BE2C (cell line): ENCODE data around the gene OXNAD1.

Experiments
- DNase-seq: peaks from one replicate; pipeline ENCODE4 v3.0.0-alpha.2; 2020
- H3K27me3 ChIP-seq: fragments of 250-450 bp; sonication (Bioruptor Pico); 2 replicates; pipeline ENCODE4 v1.5.1; 2020; ENCODE audit warnings: mild to moderate bottlenecking
- H3K36me3 ChIP-seq: fragments of 250-450 bp; sonication (Bioruptor Pico); 2 replicates; pipeline ENCODE4 v1.5.1; 2020; ENCODE audit warnings: mild to moderate bottlenecking
- H3K4me1 ChIP-seq: fragments of 250-450 bp; sonication (Bioruptor Pico); 2 replicates; pipeline ENCODE4 v1.5.1; 2020
- H3K4me3 ChIP-seq: 2 replicates; pipeline ENCODE4 v1.5.1; 2011; ENCODE audit warnings: low read depth, low read length
- H3K9me3 ChIP-seq: fragments of 250-450 bp; sonication (Bioruptor Pico); 2 replicates; pipeline ENCODE4 v1.5.1; 2020
- CTCF ChIP-seq: IDR thresholded peaks from 2 replicates; pipeline ENCODE4 v1.5.1; 2012; ENCODE audit warnings: mild to moderate bottlenecking, low read depth, low read length

Gene OXNAD1

DNA sequence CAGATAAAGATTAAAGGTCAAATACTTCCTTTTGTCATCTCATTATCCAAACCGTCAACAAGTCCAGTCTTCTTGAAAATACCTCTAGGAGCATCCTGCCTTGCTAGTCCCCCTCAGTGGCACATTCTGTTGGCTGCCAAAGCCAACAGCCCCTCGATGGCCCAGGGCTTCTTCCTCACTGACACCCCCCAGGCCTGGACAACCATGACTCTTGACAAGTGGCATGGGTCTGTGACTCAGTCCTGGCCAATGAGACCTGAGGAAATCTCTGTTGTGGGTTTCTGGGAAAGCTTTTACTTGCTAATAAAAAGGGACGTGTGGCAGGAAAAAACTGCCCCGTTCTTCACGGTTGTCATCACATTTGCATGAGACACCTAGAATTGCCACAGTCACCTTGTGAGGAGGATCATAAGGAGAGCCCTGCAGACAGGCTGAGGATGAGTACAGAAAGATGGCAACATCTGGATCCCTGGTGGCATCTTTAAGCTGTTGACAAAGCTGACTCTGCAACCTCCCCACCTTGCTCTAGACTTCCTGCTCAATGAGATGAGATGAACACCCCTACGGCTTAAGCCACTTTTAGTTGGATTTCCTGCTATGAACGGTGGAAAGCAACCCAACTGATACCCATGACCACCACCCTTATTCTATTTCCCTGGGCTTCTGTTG lies 81.5 kb downstream of the OXNAD1 start:
- H3K36me3 ChIP-seq: no peaks in the 10 kb centered on the region
- no peak overlapping the region for H3K4me3 ChIP-seq
- H3K4me1 ChIP-seq: no peaks in the 10 kb centered on the region
- no peak for DNase-seq
- H3K9me3 ChIP-seq: no peaks in the 10 kb centered on the region
- TF ChIP-seq CTCF: no peak
- no peaks in the 10 kb centered on the region for H3K27me3 ChIP-seq

GRCh38 chr3:16347548-16347947 lies 82.5 kb downstream of the OXNAD1 start:
- Histone ChIP-seq H3K36me3 (no peaks in the 10 kb centered on the region), H3K9me3 (no peaks in the 10 kb centered on the region), H3K27me3 (no peaks in the 10 kb centered on the region), H3K4me3 (no peak overlapping the region), H3K4me1 (no peaks in the 10 kb centered on the region)
- DNase-seq: no peak
- no peak for TF ChIP-seq CTCF

- no peak for DNase-seq
- Histone ChIP-seq H3K36me3 (no peaks in the 10 kb centered on the region), H3K9me3 (no peaks in the 10 kb centered on the region), H3K4me3 (no peak overlapping the region), H3K4me1 (no peaks in the 10 kb centered on the region), H3K27me3 (no peaks in the 10 kb centered on the region)
- TF ChIP-seq CTCF: no peak
Measured at GRCh38 chr3:16349986-16350596, 85.1 kb downstream of the OXNAD1 start.

DNA sequence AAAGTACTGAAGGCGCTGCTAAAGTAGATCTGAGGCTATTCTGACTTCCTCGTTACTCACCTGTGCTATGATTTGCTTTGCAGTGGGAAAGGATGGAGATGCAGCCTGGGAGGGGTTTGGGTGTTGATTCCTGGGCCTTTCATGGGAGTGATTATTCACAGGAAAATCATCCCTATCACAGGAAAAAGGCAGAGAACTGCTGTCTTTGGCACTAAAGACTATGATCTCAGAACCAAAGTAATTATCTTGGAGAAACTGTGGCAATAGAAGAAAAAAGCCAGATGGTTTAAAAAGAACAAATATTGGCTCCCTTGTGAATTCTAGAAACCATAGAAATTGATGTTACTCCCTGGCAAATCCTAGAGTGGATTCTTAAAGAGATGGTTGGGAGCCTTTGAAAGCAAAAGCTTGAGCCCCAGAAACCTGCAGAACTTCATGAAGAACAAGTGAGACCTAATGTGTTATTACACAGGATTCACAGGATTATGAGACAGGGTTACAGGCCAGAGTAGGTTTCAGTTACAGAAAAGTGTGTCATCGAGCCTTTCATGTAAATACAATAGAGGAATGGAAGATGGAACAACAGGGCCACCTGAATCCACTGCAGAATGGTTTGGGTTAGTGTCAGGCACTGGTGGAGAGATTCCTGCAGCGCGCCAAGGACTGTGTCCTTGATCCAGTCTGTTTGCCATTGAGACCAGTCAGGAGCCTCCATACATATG lies 85.7 kb downstream of the OXNAD1 start:
- no peak for DNase-seq
- Histone ChIP-seq H3K4me3 (no peak overlapping the region), H3K4me1 (no peaks in the 10 kb centered on the region), H3K27me3 (no peaks in the 10 kb centered on the region), H3K36me3 (no peaks in the 10 kb centered on the region), H3K9me3 (no peaks in the 10 kb centered on the region)
- no peak for TF ChIP-seq CTCF

- DNase-seq: no peak
- H3K27me3 ChIP-seq: no peaks in the 10 kb centered on the region
- H3K4me3 ChIP-seq: no peak overlapping the region
- H3K9me3 ChIP-seq: no peaks in the 10 kb centered on the region
- no peaks in the 10 kb centered on the region for H3K4me1 ChIP-seq
- H3K36me3 ChIP-seq: no peaks in the 10 kb centered on the region
- TF ChIP-seq CTCF: no peak
Measured at GRCh38 chr3:16352428-16352827, 87.4 kb downstream of the OXNAD1 start.

- Histone ChIP-seq H3K27me3 (no peaks in the 10 kb centered on the region), H3K9me3 (no peaks in the 10 kb centered on the region), H3K4me3 (no peak overlapping the region), H3K4me1 (no peaks in the 10 kb centered on the region), H3K36me3 (no peaks in the 10 kb centered on the region)
- TF ChIP-seq CTCF: no peak
- no peak for DNase-seq
Measured at GRCh38 chr3:16354291-16354690, 89.3 kb downstream of the OXNAD1 start.
